Mucosa of gallbladder (tissue), 1 donor: ENCODE measurements around the gene JARID2. TPM values are rescaled to one million over a fixed set of nuclear protein-coding genes. Genes with fewer than 3 reads are reported as not detected.

ENCODE experiments used
- DNase-seq: peaks from one replicate; pipeline ENCODE4 v3.0.0-alpha.2; 2020; ENCODE audit warnings: low spot score
- total RNA-seq: library from RNA; stranded (reverse); gene quantifications from one replicate; pipeline ENCODE4 v1.2.1, GENCODE V29; 2021
- donor health status: DM: no; HTN: no; CAD: no.

JARID2 gene
- total RNA-seq, 1 donor from 2014 or later, result 10.7 TPM

GRCh38 chr6:15439410-15440025, 193.6 kb downstream of the JARID2 start:
- no peak for DNase-seq

- no peak for DNase-seq
These were observed 194.2 kb downstream of the JARID2 start for GRCh38 chr6:15440040-15440439.

- peak; percentile 40 for DNase-seq
These were observed 195.5 kb downstream of the JARID2 start for GRCh38 chr6:15441215-15441868.

- no peak for DNase-seq
These were observed 196.1 kb downstream of the JARID2 start for GRCh38 chr6:15441981-15442380.

- no peak for DNase-seq
These were observed 196.6 kb downstream of the JARID2 start for GRCh38 chr6:15442467-15442866.

- no peak for DNase-seq
These were observed 197.4 kb downstream of the JARID2 start for GRCh38 chr6:15443119-15443830.

- DNase-seq, result no peak
These were observed 198.3 kb downstream of the JARID2 start for GRCh38 chr6:15444081-15444731.

- DNase-seq, result peak; percentile 31
These were observed 199.0 kb downstream of the JARID2 start for GRCh38 chr6:15444881-15445280.

- no peak for DNase-seq
These were observed 201.8 kb downstream of the JARID2 start for GRCh38 chr6:15447546-15448267.

- no peak for DNase-seq
These were observed 203.1 kb downstream of the JARID2 start for GRCh38 chr6:15449011-15449410.

GRCh38 chr6:15451738-15452137, 205.9 kb downstream of the JARID2 start:
- no peak for DNase-seq

- DNase-seq, result no peak
These were observed 206.5 kb downstream of the JARID2 start for GRCh38 chr6:15452182-15452941.

- no peak for DNase-seq
These were observed 207.3 kb downstream of the JARID2 start for GRCh38 chr6:15453186-15453585.

- DNase-seq, result no peak
These were observed 207.8 kb downstream of the JARID2 start for GRCh38 chr6:15453622-15454021.

- DNase-seq, result no peak
These were observed 210.6 kb downstream of the JARID2 start for GRCh38 chr6:15456422-15456821.

- DNase-seq, result no peak
These were observed 211.3 kb downstream of the JARID2 start for GRCh38 chr6:15457121-15457650.

- no peak for DNase-seq
These were observed 212.2 kb downstream of the JARID2 start for GRCh38 chr6:15458021-15458459.

GRCh38 chr6:15460110-15460727, 214.3 kb downstream of the JARID2 start:
- DNase-seq, result no peak

- no peak for DNase-seq
These were observed 215.5 kb downstream of the JARID2 start for GRCh38 chr6:15461127-15461944.
